ENCODE results near the gene RPP14.

DNA sequence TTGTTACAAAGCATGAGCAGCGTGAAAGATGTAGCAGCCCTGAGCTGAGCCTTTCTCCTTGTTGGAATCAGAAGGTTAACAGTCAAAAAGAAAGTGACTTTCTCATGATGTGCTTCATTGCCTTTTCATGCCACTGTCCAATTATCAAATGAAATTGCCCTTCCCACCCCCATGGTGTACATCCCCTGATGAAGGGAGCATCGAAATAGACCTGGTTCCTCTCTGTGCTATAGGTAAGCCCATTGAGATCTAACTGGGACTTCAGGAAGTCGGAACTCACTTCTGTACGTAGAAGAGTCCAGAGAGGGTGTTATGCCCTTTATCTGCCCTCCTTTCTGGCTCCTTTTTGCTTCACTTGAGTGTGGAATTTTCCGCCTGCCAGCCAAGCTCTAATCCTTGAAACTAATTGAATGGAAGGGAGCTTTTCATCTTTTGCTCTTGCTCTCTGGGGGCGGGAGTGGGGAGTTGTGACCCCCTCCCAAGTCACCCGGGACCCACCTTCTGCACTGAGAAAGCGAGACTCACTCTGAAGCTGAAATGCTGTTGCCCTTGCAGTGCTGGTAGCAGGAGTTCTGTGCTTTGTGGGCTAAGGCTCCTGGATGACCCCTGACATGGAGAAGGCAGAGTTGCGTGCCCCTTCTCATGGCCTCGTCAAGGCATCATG lies 47.5 kb upstream of the RPP14 start:
- TF ChIP-seq, protein P1, sequence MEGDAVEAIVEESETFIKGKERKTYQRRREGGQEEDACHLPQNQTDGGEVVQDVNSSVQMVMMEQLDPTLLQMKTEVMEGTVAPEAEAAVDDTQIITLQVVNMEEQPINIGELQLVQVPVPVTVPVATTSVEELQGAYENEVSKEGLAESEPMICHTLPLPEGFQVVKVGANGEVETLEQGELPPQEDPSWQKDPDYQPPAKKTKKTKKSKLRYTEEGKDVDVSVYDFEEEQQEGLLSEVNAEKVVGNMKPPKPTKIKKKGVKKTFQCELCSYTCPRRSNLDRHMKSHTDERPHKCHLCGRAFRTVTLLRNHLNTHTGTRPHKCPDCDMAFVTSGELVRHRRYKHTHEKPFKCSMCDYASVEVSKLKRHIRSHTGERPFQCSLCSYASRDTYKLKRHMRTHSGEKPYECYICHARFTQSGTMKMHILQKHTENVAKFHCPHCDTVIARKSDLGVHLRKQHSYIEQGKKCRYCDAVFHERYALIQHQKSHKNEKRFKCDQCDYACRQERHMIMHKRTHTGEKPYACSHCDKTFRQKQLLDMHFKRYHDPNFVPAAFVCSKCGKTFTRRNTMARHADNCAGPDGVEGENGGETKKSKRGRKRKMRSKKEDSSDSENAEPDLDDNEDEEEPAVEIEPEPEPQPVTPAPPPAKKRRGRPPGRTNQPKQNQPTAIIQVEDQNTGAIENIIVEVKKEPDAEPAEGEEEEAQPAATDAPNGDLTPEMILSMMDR (IDR thresholded peaks at IDR 0.05; ENCODE audit: low read length) = no peak
- no peak for TF ChIP-seq EZH2phosphoT487 (IDR thresholded peaks at IDR 0.05; ENCODE audit: low read length)
- no peak for TF ChIP-seq EZH2 (optimal IDR thresholded peaks at IDR 0.05; ENCODE audit: low read depth, low read length)
